HL-60 (cell line): ENCODE data around the gene IFT81.

ENCODE experiments used
- GABPA ChIP-seq: IDR thresholded peaks from 2 replicates; pipeline ENCODE4 v1.6.1; 2012; ENCODE audit warnings: low read depth
- POLR2AphosphoS5 ChIP-seq: IDR thresholded peaks from 2 replicates; pipeline ENCODE4 v1.6.1; 2012; ENCODE audit warnings: low read depth
- TF ChIP-seq, protein P1 (sequence below): IDR thresholded peaks from one replicate; pipeline ENCODE4 v1.5.1; 2011; ENCODE audit warnings: low read length, control low read depth, inconsistent platforms; ENCODE audit not compliant: insufficient read depth

DNA sequence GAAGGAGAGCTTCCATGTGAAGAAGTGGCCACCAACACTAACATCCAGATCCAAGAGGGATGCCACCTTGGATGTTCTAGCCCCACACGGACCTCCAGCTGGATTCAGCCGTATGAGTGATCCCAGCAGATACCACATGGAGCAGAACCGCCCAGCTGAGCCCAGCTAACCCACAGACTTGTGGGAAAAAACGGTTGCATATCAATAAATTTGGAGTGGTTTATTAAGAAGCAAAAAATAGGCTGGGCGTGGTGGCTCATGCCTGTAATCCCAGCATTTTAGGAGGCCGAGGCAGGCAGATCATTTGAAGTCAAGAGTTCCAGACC is 11.9 kb upstream of the IFT81 start:
- TF ChIP-seq, protein P1, sequence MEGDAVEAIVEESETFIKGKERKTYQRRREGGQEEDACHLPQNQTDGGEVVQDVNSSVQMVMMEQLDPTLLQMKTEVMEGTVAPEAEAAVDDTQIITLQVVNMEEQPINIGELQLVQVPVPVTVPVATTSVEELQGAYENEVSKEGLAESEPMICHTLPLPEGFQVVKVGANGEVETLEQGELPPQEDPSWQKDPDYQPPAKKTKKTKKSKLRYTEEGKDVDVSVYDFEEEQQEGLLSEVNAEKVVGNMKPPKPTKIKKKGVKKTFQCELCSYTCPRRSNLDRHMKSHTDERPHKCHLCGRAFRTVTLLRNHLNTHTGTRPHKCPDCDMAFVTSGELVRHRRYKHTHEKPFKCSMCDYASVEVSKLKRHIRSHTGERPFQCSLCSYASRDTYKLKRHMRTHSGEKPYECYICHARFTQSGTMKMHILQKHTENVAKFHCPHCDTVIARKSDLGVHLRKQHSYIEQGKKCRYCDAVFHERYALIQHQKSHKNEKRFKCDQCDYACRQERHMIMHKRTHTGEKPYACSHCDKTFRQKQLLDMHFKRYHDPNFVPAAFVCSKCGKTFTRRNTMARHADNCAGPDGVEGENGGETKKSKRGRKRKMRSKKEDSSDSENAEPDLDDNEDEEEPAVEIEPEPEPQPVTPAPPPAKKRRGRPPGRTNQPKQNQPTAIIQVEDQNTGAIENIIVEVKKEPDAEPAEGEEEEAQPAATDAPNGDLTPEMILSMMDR = no peak
- TF ChIP-seq POLR2AphosphoS5 (no peak), GABPA (no peak)
